Erythroblast (primary cell): Measurements from ENCODE around the gene HPCAL4.

Source experiments
- GATA1 ChIP-seq: IDR thresholded peaks from 2 replicates; pipeline ENCODE4 v1.6.1; 2011; ENCODE audit warnings: low read depth, mild to moderate bottlenecking, control low read depth, low read length, moderate library complexity
- POLR2A ChIP-seq: IDR thresholded peaks from 2 replicates; pipeline ENCODE4 v1.6.1; 2011; ENCODE audit warnings: mild to moderate bottlenecking, low read length

DNA sequence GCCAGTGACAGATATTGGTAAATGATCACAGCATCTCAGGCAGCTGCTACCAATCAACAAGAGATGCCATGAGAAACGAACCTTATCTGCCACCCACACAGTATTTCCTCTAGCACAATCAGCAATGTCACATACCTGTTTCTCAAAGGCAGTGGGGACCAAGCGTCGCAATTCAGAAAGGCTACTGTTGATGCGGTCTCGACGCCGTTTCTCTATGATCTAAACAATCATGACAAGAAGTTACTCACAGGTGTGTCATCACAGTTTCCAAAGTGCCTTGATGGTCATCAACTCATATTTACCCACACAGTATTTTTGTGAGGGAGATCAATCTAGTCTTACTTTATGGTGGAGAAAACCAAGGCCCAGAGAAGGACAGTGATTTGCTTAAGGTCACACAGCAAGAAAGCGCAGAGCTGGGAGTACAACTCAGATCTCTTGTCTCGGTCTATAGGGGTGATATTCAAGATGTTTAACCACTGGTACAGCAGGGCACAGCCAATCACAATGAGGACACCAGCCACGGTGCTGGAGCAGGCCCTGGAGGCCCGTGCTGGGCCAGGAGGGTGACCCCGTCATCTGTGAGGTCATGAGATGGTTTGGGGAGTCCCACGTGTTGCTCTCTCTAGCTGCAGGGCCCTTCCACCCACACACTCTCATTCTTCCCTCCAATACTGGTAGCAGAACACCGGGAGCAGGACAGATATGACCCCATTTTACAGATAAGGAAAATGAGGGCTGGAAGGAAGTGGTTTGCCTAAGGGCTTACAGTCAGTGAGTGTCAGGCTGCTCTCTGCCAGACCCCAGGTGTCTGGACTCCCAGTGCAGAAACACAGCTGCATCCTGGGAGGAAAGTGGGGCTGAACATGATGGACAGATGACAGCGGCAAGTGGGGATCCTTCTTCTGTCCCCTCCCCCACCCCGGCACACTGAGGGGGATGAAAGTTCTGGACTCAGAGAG lies 59.6 kb downstream of the HPCAL4 start:
- TF ChIP-seq POLR2A (no peak), GATA1 (no peak)
